Testis (tissue), 2 donors: Measurements from ENCODE around the gene TMEM174.

Experiments
- CTCF ChIP-seq, 3 experiments: fragments of 450-650 bp in 2 of 3; fragments of 200-600 bp in 1 of 3; sonication (generic) in 1 of 3; IDR thresholded peaks; one replicate each; pipeline ENCODE4 v1.5.1; 2016 to 2019; ENCODE audit warnings: antibody characterized with exemption in 3 of 3, mild to moderate bottlenecking in 2 of 3, moderate library complexity in 1 of 3
- POLR2A ChIP-seq: fragments of 450-650 bp; IDR thresholded peaks from one replicate; pipeline ENCODE4 v1.6.1; 2017; ENCODE audit warnings: antibody characterized with exemption, mild to moderate bottlenecking, moderate library complexity

DNA sequence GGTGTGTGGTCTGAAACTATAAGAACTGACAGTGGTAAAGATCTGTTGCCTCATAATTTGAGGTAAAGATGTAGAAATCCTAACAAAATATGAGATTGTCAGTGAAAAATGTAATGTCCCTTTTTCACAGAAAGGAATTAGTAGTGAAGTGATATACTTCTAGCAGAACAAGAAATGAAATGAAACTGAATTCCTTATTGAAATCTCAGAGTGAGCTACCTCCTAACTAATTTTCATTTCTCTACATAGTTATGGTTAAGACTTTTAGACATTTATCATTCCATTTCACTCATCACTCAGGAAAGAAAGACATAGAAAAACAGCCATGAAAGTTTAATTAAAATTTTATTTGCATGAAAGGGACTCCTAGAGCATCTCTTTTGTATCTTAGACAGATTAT is 48.7 kb downstream of the TMEM174 start:
- TF ChIP-seq CTCF (IDR thresholded peaks at IDR 0.05) = no peak
- no peak for TF ChIP-seq POLR2A
